Neutrophil (primary cell): ENCODE measurements around the gene RGS3.

Source experiments
- H3K27ac ChIP-seq: fragments of 200-600 bp; sonication (generic); 2 replicates; pipeline ENCODE4 v1.5.1; 2016; ENCODE audit warnings: mild to moderate bottlenecking, moderate library complexity
- H3K27me3 ChIP-seq: fragments of 200-600 bp; sonication (generic); 2 replicates; pipeline ENCODE4 v1.6.0; 2016; ENCODE audit warnings: mild to moderate bottlenecking
- H3K36me3 ChIP-seq: fragments of 200-600 bp; sonication (generic); 2 replicates; pipeline ENCODE4 v1.5.1; 2017
- H3K4me1 ChIP-seq, 2 experiments: fragments of 200-600 bp in 1 of 2; sonication (generic) in 1 of 2; 1 replicate in 1 of 2; 2 replicates in 1 of 2; pipeline versions ENCODE4 v1.5.1 to v1.6.1; 2013 to 2016; ENCODE audit warnings: low read depth in 1 of 2, low read length in 1 of 2, mild to moderate bottlenecking in 1 of 2, moderate library complexity in 1 of 2; ENCODE audit not compliant: control insufficient read depth in 1 of 2, insufficient read depth in 1 of 2
- H3K4me3 ChIP-seq, 2 experiments: fragments of 200-600 bp in 1 of 2; sonication (generic) in 1 of 2; 1 replicate in 1 of 2; 2 replicates in 1 of 2; pipeline ENCODE4 v1.5.1; 2013 to 2016; ENCODE audit warnings: low read depth in 1 of 2, low read length in 1 of 2, mild to moderate bottlenecking in 1 of 2, moderate library complexity in 1 of 2
- H3K9me3 ChIP-seq: fragments of 200-600 bp; sonication (generic); 2 replicates; pipeline ENCODE4 v1.5.1; 2016
- CTCF ChIP-seq: fragments of 200-600 bp; sonication (generic); IDR thresholded peaks from 2 replicates; pipeline ENCODE4 v1.5.1; 2016; ENCODE audit warnings: antibody characterized with exemption

RGS3 gene

GRCh38 chr9:113612216-113612747, 148.8 kb downstream of the RGS3 start:
- Histone ChIP-seq H3K4me3 (no peak overlapping the region), H3K27ac (no peak overlapping the region), H3K9me3 (no peaks in the 10 kb centered on the region), H3K36me3 (no peaks in the 10 kb centered on the region), H3K27me3 (no peaks in the 10 kb centered on the region), H3K4me1 (no peaks in the 10 kb centered on the region)
- no peak for TF ChIP-seq CTCF

- H3K27me3 ChIP-seq: no peaks in the 10 kb centered on the region
- H3K36me3 ChIP-seq: no peaks in the 10 kb centered on the region
- no peak for TF ChIP-seq CTCF
- no peaks in the 10 kb centered on the region for H3K9me3 ChIP-seq
- H3K27ac ChIP-seq: no peak overlapping the region
- H3K4me3 ChIP-seq: no peak overlapping the region
- H3K4me1 ChIP-seq: no peaks in the 10 kb centered on the region
Measured at GRCh38 chr9:113612828-113613227, 149.3 kb downstream of the RGS3 start.

GRCh38 chr9:113613815-113614413, 150.4 kb downstream of the RGS3 start:
- no peaks in the 10 kb centered on the region for H3K9me3 ChIP-seq
- no peak for TF ChIP-seq CTCF
- H3K36me3 ChIP-seq: no peaks in the 10 kb centered on the region
- no peaks in the 10 kb centered on the region for H3K4me1 ChIP-seq
- H3K4me3 ChIP-seq: no peak overlapping the region
- H3K27ac ChIP-seq: no peak overlapping the region
- peaks cover 3% of the 10 kb centered on the region for H3K27me3 ChIP-seq

- TF ChIP-seq CTCF: no peak
- Histone ChIP-seq H3K27ac (no peak overlapping the region), H3K36me3 (no peaks in the 10 kb centered on the region), H3K9me3 (no peaks in the 10 kb centered on the region), H3K4me3 (no peak overlapping the region), H3K27me3 (peaks cover 15% of the 10 kb centered on the region), H3K4me1 (no peaks in the 10 kb centered on the region)
Measured at GRCh38 chr9:113614843-113615648, 151.5 kb downstream of the RGS3 start.

GRCh38 chr9:113616116-113616515, 152.6 kb downstream of the RGS3 start:
- Histone ChIP-seq H3K27ac (no peak overlapping the region), H3K9me3 (no peaks in the 10 kb centered on the region), H3K4me1 (no peaks in the 10 kb centered on the region), H3K4me3 (no peak overlapping the region), H3K36me3 (no peaks in the 10 kb centered on the region), H3K27me3 (peaks cover 20% of the 10 kb centered on the region)
- TF ChIP-seq CTCF: no peak
